AG04450 (cell line): ENCODE results near the gene SAMD10. TPM values are rescaled to one million over a fixed set of nuclear protein-coding genes. Genes with fewer than 3 reads are reported as not detected.

ENCODE experiments used
- CTCF ChIA-PET: fragments of 300-600, 350-600 bp; formaldehyde crosslinking; extraction: SDS; loops from one replicate; lab custom pipeline; 2022; ENCODE audit warnings: antibody characterized with exemption, inconsistent platforms; lab: Charles Lee
- POLR2A ChIA-PET: fragments of 350-600 bp; formaldehyde crosslinking; extraction: SDS; loops from one replicate; lab custom pipeline; 2021; ENCODE audit warnings: antibody characterized with exemption, inconsistent platforms; lab: Yijun Ruan, JAX
- DNase-seq: peaks from one replicate; pipeline ENCODE4 v3.0.0-alpha.2; 2011; ENCODE audit warnings: low read depth, low spot score
- H3K27ac ChIP-seq: one replicate; pipeline ENCODE4 v1.5.1; 2012; ENCODE audit warnings: low read depth, low read length, control low read depth
- H3K27me3 ChIP-seq: one replicate; pipeline ENCODE4 v1.6.0; 2012; ENCODE audit warnings: low read length; ENCODE audit not compliant: control insufficient read depth, insufficient read depth
- H3K4me3 ChIP-seq: 2 replicates; pipeline ENCODE4 v1.5.1; 2011; ENCODE audit warnings: mild to moderate bottlenecking, low read depth, low read length, control low read depth
- H3K9me3 ChIP-seq: 2 replicates; pipeline ENCODE4 v1.5.1; 2012; ENCODE audit warnings: low read length; ENCODE audit not compliant: control insufficient read depth, insufficient read depth
- CTCF ChIP-seq: IDR thresholded peaks from 2 replicates; pipeline ENCODE4 v1.5.1; 2011; ENCODE audit warnings: low read depth, low read length, control low read depth, inconsistent platforms
- polyA plus RNA-seq: library from polyadenylated mRNA; depleted of rRNA; stranded (reverse); fragments of >200 nt; gene quantifications from 2 replicates; pipeline ENCODE4 v1.2.3, GENCODE V29; 2011

Gene SAMD10
- polyA plus RNA-seq, 1 experiment, result 1.3 TPM

- DNase-seq, result no peak
- CTCF ChIA-PET, result no interaction called here
- no peak overlapping the region for H3K4me3 ChIP-seq
- TF ChIP-seq CTCF, result no peak
- no peaks in the 10 kb centered on the region for H3K27me3 ChIP-seq
- no peak overlapping the region for H3K27ac ChIP-seq
- H3K9me3 ChIP-seq, result peaks cover 52% of the 10 kb centered on the region
- POLR2A ChIA-PET, result no interaction called here
These were observed 11.9 kb downstream of the SAMD10 start for GRCh38 chr20:63967330-63968135.

- POLR2A ChIA-PET, result no interaction called here
- CTCF ChIA-PET, result no interaction called here
- no peak overlapping the region for H3K27ac ChIP-seq
- no peak overlapping the region for H3K4me3 ChIP-seq
- peaks cover 55% of the 10 kb centered on the region for H3K9me3 ChIP-seq
- TF ChIP-seq CTCF, result no peak
- no peaks in the 10 kb centered on the region for H3K27me3 ChIP-seq
- no peak for DNase-seq
These were observed 12.5 kb downstream of the SAMD10 start for GRCh38 chr20:63966944-63967322.

DNA sequence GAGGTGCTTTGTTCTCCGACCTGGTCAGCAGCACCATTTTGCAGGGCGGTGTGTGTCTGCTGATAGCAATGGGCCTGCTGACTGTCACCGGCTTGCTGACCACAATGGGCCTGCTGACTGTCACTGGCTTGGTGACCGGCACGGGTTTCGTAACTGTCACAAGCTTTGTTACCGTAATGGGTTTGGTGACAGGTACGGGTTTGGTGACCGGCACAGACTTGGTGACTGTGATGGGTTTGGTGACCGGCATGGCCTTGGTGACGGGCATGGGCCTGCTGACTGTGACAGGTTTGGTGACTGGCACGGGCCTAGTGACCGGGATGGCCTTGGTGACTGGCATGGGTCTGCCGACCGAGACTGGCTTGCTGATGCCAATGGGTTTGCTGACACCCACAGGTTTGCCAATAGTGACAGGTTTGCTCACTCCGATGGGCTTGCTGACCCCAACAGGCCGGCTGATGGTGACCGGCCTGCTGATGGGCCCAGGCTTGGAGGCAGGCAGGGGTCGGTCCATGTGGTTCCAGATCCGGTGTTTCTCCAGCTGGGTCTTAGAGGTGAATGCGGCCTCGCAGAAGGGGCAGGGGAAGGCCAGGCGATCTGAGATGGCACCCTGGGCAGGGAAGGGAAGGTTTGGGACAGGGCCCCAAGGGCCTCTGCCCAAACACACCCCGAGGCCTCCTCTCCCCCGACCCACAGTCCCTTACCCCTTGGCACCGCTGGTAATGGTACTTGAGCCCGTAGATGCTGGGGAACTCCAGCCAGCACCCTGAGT, 13.1 kb downstream of the SAMD10 start:
- Histone ChIP-seq H3K27me3 (no peaks in the 10 kb centered on the region), H3K27ac (no peak overlapping the region), H3K4me3 (no peak overlapping the region), H3K9me3 (peaks cover 55% of the 10 kb centered on the region)
- POLR2A ChIA-PET, result no interaction called here
- DNase-seq, result no peak
- CTCF ChIA-PET, result no interaction called here
- no peak for TF ChIP-seq CTCF

GRCh38 chr20:63964412-63964811, 15.0 kb downstream of the SAMD10 start:
- POLR2A ChIA-PET, result no interaction called here
- peaks cover 55% of the 10 kb centered on the region for H3K9me3 ChIP-seq
- no peak overlapping the region for H3K4me3 ChIP-seq
- H3K27me3 ChIP-seq, result no peaks in the 10 kb centered on the region
- H3K27ac ChIP-seq, result no peak overlapping the region
- no peak for DNase-seq
- CTCF ChIA-PET, result no interaction called here
- TF ChIP-seq CTCF, result no peak

GRCh38 chr20:63963784-63964301, 15.6 kb downstream of the SAMD10 start:
- peaks cover 55% of the 10 kb centered on the region for H3K9me3 ChIP-seq
- no peak for DNase-seq
- CTCF ChIA-PET, result no interaction called here
- POLR2A ChIA-PET, result no interaction called here
- no peaks in the 10 kb centered on the region for H3K27me3 ChIP-seq
- H3K4me3 ChIP-seq, result no peak overlapping the region
- H3K27ac ChIP-seq, result no peak overlapping the region
- no peak for TF ChIP-seq CTCF
